Measurements from ENCODE around the gene CRACR2B.

CRACR2B gene

DNA sequence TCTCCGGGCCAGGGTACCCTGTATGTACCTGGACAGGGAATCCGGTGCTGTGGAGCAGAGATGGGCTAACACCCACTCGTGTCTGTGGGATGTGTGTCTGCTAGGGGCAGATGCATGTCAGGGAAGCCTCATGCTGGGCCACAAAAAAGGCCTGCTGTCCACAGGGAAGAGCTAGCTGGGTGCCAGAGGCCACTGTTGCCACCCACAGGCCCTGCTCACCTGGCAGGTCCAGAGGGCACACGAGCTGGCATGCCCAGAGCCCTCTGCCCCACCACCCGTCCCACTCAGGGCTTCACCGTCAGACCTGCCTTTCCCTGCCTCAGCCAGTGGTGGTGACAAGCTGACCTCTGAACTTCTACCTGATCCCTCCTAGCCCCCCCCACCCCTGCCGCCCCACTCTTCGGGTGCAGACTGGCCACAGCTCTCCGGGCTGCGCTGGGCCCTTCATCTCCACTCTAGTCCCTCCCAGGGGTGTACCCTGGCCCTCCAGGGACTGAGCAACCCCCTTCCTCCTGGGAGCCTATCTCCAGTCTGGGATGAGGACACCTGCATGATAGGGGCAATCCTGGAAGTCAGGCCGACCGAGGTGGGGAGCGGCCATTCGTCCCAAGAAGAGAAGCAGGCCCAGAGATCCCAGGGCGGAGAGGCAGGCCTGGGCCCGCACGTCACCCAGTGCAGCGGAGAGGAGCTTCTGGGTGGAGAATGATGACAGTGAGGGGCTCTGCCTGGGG lies 31.0 kb upstream of the CRACR2B start:
- peak overlapping the region; percentile 79 for H3K4me3 ChIP-seq (ENCODE audit: low read depth, low read length)

GRCh38 chr11:797296-798092 lies 30.2 kb upstream of the CRACR2B start:
- H3K4me3 ChIP-seq (ENCODE audit: low read depth, low read length), result peak overlapping the region; percentile 79
- TF ChIP-seq CTCF (IDR thresholded peaks at IDR 0.05; ENCODE audit: low read depth, low read length), result no peak

More for the DNA sequence above, 31.0 kb upstream of the CRACR2B start:
- TF ChIP-seq CTCF (IDR thresholded peaks at IDR 0.05; ENCODE audit: low read depth, low read length), result no peak

DNA sequence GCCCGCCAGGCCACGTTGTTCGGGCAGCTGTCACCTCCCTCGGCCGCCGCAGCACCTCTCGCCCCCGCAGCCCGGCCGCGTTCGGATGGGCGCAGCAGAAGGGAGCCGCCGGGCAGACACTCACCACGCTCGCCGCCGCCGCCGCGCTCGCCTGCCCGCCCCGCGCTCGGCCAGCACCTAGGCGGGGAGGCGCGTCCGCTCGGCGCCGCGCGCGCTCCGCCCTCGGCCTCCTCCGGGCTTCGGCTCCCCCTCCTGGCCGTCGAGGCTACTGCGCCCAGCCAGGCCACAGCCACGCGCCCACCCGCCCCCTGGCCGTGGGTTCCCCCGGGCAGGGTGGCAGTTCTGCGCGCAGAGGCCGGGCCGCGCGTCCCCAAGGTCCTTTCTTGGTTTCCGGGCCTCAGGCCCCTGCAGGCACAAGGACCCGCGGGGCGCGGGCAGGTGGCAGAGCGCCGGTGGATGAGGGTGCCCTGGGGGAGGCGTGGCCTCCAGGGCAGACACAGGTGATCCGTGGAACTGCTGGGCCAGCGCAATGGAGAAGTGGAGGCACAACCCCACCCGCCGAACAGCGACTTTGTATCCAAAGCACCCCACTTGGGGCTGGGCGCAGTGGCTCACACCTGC lies 29.5 kb upstream of the CRACR2B start, which contains the start of gene SLC25A22:
SLC25A22 (minus strand) TSS at position 189 of the 621 bp plus-strand sequence. CDS start 3,275 bp downstream, outside the sequence.
- peak within 1 kb of the TSS; percentile 79 for H3K4me3 ChIP-seq (ENCODE audit: low read depth, low read length)
- peak; percentile 67 for TF ChIP-seq CTCF (IDR thresholded peaks at IDR 0.05; ENCODE audit: low read depth, low read length)

DNA sequence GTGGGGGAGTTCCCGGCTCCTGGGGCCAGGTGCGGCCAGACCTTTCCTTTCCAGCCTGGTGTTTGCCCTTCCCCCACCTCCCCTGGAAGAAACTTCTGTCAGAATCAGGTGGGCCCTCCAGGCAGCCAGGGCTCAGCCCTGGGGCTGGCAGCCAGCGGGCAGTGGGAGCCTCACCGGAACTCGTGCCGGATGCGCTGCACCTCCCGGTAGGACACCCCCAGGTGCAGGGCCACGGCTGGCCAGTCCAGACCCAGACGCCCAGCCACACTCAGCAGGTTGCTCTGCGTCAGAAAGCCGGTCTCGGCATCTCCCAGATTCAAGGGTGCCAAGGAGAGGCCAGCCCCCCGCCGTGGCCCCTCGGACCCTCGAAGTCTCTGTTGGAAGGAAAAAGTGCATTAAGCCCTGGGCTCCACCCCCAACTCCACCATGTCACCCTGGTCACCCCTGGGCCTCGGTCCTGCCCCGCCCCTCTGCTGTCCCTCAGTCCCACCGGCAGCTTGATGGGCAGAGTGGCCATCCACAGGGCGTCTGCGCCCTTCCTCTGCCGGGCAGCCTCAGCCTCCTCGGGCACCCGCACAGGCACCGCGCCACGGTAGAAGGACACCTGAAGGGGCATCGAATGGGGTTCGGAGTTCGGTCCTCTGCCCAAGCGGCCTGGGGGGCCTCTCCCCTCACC lies 27.9 kb upstream of the CRACR2B start:
- no peak for TF ChIP-seq CTCF (IDR thresholded peaks at IDR 0.05; ENCODE audit: low read depth, low read length)
- H3K4me3 ChIP-seq (ENCODE audit: low read depth, low read length), result no peak overlapping the region

DNA sequence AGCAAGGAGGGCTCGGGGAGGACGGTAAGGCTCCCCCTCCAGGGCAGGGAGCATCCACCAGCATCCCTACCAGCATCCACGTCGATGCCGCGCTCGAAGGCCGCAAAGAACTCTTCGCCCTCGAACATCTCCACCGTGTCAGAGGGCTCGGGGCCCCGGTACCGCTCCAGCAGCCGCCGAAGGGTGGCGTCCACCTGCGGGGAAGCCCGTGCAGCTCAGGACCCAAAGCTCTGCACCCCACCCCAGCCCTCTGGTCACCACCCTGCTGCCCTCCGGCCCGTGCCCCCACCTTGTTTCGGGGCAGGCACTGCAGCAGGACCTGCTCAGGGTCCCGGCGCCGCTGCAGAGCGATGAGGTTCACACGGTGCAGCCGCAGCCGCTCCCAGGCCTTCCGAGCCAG lies 27.2 kb upstream of the CRACR2B start:
- no peak for TF ChIP-seq CTCF (IDR thresholded peaks at IDR 0.05; ENCODE audit: low read depth, low read length)
- no peak overlapping the region for H3K4me3 ChIP-seq (ENCODE audit: low read depth, low read length)

- TF ChIP-seq CTCF (IDR thresholded peaks at IDR 0.05; ENCODE audit: low read depth, low read length), result no peak
- H3K4me3 ChIP-seq (ENCODE audit: low read depth, low read length), result no peak overlapping the region
Observed at GRCh38 chr11:801097-801780, 26.5 kb upstream of the CRACR2B start.
